EH (cell line): Measurements from ENCODE around the gene ZNF217.
A peak's percentile ranks its signal among the peaks of the same experiment; 100 is the strongest.
"Not testable (repeated sequence)": the region's sequence is repeated elsewhere in the genome, so short reads cannot be mapped to it uniquely, and the experiment has no call there.

Experiments
- DNase-seq: peaks from one replicate; pipeline ENCODE4 v3.0.0-alpha.2; 2015; ENCODE audit warnings: low read depth

The ZNF217 gene

DNA sequence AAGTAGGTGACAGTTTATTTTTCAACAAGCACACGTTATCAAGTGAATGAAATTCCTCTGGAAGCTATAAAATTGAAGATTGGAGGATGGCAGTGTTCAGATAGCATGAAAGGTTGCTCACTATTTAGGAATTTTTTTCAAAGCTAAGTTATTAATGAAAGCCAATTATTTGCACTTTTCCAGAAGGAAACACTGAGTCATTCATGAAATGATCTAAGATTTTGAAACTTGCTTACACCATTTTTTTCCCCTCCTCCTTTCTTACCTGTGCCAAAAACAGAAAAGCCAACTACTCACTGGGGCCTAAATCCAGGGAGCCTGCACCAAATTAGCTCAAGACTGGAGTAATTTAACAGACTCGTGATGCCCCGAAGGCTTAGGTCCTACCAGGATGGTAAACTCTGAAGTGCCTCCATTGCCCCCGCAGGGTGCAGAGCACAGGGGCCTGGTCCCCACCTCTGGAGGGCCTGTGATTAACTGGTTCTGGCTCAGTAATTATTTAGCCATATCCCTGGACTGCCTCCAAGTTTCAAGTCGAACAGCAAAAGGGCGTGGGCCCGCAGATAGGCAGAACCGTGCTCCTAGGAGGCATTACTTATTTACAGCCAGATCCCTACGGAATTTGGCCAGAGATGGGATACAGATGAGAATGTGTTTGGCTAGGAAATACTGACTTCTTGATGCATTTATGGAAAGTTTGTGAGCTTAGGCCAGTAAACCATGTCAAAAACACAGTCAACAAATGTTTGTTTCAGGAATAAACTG is 28.0 kb upstream of the ZNF217 start:
- peak; percentile 95 for DNase-seq

DNA sequence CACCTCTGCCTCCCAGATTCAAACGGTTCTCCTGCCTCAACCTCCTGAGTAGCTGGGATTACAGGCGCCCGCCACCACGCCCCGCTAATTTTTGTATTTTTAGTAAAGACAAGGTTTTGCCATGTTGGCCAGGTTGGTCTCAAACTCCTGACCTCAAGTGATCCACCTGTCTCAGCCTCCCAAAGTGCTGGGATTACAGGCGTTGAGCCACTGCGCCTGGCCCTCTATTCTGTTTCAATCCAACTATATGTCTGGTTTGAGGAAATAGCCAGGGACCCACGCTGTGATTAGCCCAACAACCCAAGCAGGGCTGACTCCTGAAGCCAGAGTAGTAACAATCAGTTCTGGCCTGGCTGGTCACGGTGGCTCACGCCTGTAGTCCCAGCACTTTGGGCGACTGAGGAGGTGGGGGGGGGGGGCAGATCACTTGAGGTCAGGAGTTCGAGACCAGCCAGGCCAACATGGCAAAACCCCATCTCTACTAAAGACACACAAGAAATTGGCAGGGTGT is 24.9 kb upstream of the ZNF217 start:
- DNase-seq: not testable (repeated sequence)

DNA sequence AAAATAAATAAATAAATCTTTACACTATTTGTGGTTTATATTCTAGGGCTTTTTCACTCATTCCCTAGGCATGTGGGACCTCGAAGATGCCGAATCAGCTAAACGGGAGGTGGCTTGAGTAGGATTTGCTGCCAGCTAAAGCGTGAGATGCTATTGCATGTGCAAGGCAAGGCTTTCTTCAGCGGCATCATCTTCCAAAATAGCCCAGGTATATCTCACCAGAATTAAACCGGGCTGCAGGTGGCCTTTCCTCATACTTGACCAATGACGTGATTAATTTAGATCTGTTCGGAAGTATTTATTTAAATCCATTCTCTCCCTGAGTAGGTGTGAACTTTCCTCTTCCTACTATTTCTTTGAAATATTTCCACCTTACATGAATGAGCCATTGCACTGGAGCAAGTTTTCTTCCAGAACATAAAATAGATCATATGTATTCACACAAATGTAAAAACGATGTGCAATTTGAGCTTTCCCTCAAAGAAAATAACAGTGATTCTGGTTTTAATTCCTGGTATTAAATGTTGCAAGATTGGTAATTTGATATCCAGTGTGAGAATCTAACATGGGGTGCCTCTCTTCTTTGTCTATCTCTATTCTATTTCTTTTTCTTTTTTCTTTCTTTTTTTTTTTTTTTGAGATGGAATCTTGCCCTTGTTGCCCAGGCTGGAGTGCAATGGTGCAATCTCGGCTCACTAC is 24.3 kb upstream of the ZNF217 start:
- DNase-seq: no peak

- not testable (repeated sequence) for DNase-seq
Measured at GRCh38 chr20:53616489-53616888, 22.9 kb upstream of the ZNF217 start.

- DNase-seq: peak; percentile 58
Measured at GRCh38 chr20:53613748-53614147, 20.1 kb upstream of the ZNF217 start.

GRCh38 chr20:53612289-53612688 is 18.6 kb upstream of the ZNF217 start:
- DNase-seq: not testable (repeated sequence)

- peak; percentile 99 for DNase-seq
Measured at GRCh38 chr20:53611449-53611894, 17.8 kb upstream of the ZNF217 start.

DNA sequence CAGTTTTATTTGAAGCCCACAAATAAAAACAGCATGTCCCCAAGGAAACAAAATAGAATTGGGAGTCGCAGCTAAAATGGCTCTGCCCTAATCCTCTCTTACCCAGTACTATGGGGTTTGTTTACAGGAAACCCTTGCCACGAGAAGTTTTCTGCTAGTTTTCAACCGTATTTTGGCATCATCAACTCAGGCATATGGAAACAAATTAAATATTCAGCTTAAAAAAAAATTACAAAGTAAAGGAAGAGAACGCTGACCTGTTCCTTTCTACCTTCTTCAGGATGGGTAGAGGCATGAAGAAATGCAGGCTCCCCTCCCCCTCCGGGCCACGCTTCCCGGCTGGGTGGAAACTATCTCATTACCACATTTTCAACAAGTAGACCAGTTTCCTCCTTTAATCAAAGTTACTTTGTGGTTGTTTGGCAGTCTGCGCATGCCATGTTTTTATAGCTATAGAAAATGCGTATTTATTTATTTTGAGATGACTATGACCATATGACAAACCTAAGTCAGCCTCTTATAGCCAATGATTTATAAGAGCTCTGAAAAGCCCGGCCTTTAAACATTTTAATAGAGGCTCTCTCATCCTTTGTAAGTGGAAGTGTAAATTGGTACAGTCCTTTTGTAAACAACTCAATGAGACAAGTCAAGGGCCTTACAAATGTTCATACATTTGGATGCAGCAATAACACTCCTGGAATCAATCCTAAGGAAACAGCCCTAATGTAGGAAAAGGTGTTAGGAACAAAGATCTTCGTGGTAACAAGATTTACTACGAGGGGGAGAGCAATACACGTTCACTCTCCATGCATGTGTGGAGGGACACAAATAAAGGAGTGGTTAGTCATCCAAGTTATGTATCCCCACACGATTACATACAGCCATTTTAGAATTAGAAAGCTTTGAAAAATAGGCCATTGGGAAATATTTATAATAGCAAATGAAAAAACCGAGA is 16.1 kb upstream of the ZNF217 start:
- DNase-seq: peak; percentile 80

DNA sequence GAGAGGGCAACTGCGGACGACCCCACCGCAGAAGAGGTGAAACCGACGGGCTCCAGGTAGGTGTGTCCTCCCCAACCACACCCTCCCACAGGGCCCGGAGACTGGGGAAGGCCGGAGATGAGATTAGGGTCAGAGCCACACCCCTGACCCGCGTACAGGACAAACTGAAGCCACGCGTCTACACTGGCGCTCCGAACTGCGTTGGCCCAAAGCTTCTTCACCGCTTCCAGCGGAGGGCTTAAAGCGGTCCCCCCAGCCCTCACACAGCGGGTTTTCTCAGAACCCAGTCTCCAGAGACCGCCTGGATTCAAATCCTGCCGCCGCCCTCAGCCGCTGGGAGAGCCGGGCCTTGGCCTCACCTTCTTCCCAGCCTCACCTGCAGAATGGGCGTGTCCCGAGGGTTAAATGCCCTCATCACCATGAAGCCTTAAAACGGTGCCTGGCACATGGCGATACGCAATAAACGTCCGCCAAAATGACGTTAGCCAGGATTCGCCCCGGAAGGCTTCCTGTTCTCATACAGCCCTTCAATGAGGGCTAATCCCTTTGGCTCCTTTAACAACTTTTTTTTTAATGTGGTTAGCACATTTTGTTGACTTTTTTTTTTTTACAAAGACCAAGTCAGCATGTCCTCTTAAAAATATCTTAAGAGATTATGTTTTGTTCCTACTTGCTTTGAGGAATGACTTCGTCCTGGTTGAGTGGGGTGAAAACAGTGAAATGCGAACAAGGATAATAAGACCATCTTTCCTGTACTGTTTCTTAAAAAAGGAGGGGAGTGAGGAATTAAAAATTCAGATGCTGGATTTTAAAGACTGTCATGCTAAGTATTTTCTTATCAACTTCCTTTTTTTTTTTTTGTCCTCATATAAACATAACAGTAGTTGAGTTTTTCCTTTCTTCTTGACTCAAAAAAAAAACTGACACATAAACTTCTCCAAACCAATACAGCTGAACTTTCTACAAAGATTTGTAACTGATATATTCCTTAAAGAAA is 15.1 kb upstream of the ZNF217 start:
- DNase-seq: peak; percentile 21

DNA sequence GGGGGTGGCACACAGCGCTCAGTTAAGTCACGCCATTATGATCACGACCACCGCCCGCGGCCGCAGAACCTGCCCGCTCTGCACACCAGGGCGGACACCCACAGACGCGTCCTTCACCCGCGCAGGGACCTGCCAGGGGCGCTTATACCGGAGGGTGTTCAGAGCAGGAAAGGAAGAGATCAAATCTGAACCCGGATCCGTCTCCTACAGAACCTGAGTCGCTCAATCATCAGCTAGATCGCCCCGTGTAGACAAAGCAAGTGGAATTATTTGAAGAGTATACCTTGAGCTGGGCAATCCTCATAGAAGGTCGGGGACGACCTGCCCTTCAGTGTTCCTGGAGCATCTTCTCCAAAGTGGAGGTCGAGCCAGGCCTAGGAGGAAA is 14.4 kb upstream of the ZNF217 start:
- no peak for DNase-seq

GRCh38 chr20:53606364-53606985 is 12.8 kb upstream of the ZNF217 start:
- DNase-seq: peak; percentile 87

DNA sequence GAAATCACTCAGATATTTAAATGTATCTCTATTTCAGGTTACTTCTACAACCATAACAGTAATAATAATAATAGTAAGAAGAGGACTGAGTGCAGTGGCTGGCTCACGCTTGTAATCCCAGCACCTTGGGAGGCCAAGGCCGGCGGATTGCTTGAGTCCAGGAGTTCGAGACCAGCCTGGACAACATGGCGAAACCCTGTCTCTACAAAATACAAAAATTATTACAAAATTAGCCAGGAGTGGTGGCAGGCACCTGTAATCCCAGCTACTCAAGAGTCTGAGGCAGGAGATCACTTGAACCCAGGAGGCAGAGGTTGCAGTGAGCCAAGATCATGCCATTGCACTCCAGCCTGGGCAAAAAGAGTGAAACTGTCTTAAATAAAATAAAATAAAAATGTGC is 11.8 kb upstream of the ZNF217 start:
- not testable (repeated sequence) for DNase-seq

DNA sequence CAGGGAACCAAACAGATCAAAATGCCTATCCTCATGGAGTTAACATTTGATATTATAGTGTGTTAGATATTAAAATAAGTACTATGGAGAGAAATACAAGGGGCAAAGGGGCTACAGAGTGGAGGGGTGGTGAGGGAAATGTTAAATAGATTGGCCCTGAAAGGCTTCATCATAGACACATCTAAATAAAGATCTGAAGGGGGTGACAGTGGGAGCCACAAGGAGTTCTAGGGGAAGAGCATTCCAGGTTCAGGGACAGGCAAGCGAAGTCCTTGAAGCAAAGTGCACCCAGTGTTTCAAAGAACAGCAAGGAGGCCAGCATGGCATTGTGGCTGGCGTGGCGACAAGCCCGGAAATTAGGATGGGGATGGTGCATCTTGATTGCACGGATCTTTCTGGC is 11.2 kb upstream of the ZNF217 start:
- DNase-seq: not testable (repeated sequence)

DNA sequence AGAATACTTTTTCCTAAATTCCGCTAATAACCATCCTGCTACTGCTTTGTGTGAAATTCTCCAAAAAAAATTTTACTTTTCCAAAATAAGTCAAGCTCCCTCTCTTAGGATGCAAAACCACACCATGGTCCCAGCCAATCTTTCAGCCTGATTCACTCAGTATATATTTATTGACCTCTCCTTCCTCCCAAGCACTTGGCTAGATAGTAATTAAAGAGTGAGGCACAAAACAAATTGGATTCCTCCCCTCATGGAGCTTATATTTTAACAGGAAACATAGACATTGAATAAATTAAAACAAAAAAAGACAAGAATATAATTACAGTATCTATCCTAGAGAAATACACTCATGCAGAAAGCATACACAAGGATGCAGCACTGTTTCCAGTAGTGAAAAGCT is 9.0 kb upstream of the ZNF217 start:
- no peak for DNase-seq

- no peak for DNase-seq
Measured at GRCh38 chr20:53599910-53600632, 6.4 kb upstream of the ZNF217 start.

GRCh38 chr20:53599378-53599777 is 5.7 kb upstream of the ZNF217 start:
- DNase-seq: no peak

- DNase-seq: no peak
Measured at GRCh38 chr20:53599044-53599362, 5.4 kb upstream of the ZNF217 start.

DNA sequence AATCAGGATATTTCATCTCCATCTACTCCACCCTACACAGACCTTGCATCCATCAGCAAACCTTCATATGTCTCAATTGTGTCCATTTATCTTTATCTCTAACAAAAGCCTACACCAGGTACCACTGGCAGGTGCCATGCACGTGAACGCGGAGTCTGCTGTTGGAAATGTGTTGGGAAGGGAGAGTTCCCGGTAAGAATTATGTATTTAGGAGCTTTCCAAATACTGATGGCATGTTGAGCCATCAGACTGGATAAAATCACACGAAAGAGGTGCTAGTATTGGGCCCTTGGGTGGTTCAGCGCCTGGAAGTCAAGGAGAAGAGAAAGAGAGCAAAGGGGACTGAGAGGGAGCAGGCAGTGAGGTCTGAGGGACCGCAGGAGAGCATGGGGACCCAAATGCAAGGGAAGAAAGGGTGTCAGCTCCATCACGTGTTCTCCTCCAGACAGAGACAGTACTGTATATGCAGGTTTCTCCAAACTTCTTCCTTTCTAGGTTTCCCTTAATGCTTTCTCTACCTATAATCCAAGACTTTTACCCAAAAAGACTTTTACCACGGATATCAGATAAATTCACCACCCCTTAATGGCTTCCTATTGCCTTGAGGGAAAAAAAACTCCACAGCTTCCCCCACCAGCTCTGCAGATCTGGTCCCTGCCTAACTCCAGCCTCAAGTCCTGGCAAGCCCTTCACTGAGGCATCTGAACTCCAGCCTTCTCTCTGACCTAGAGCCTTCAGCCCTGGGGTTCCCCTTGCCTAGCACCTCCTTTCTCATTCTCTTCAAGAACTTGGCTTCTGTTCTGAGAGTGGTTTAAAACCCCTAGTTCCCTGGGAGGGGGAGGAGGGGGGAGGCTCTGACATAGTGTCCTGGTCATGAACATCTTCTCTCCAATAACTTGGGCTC is 4.8 kb upstream of the ZNF217 start:
- no peak for DNase-seq
